Stimulated activated naive B cell treated with anti-CD40 and anti-IgM and Interleukin-4, amounts not matched to agents 10 μg/mL and 1 μg/mL and 100 μg/mL, for 72 hours (primary cell): Measurements from ENCODE around the gene ZYG11A.
"Not testable (repeated sequence)": the region's sequence is repeated elsewhere in the genome, so short reads cannot be mapped to it uniquely, and the experiment has no call there.

Source experiments
- ATAC-seq, 2 donors: fragments of 150-1000 bp; cut with Tn5 transposase; replicated peaks; 2 replicates each; pipeline ENCODE4 v1.10.0; 2021; ENCODE audit warnings: moderate library complexity in 1 of 2
- DNase-seq: peaks from one replicate; pipeline ENCODE4 v3.0.0; 2021
- H3K27ac Mint-ChIP-seq: one replicate; pipeline ENCODE4 v1.8.0; 2022; ENCODE audit warnings: mild to moderate bottlenecking, mixed read lengths
- H3K27me3 Mint-ChIP-seq, 2 donors: one replicate each; pipeline ENCODE4 v1.8.0; 2022; ENCODE audit warnings: mixed read lengths in 2 of 2
- H3K36me3 Mint-ChIP-seq, 2 donors: one replicate each; pipeline ENCODE4 v1.8.0; 2022; ENCODE audit warnings: mixed read lengths in 2 of 2, mild to moderate bottlenecking in 1 of 2
- H3K4me1 Mint-ChIP-seq, 2 donors: one replicate each; pipeline ENCODE4 v1.8.0; 2022; ENCODE audit warnings: mixed read lengths in 2 of 2, mild to moderate bottlenecking in 1 of 2
- H3K4me3 Mint-ChIP-seq, 2 donors: one replicate each; pipeline ENCODE4 v1.8.0; 2022; ENCODE audit warnings: mild to moderate bottlenecking in 2 of 2, mixed read lengths in 2 of 2, moderate library complexity in 1 of 2
- H3K9me3 Mint-ChIP-seq, 2 donors: one replicate each; pipeline ENCODE4 v1.8.0; 2022; ENCODE audit warnings: mixed read lengths in 2 of 2, mild to moderate bottlenecking in 1 of 2

ZYG11A gene

GRCh38 chr1:52842643-52843310 lies at the start of gene ZYG11A:
Gene ZYG11A, plus strand, starts transcription at chr1:52842760. Its CDS starts 124 bp downstream, at chr1:52842884.
- DNase-seq = peak; percentile 67
- peak within 1 kb of the TSS; percentile 31 for H3K27ac Mint-ChIP-seq
- peak; percentile 96 for ATAC-seq
- peaks cover 0 to 1% of the 10 kb centered on the region in 2 donors for H3K36me3 Mint-ChIP-seq
- no peaks in the 10 kb centered on the region for H3K9me3 Mint-ChIP-seq
- H3K4me1 Mint-ChIP-seq = peaks cover 2 to 11% of the 10 kb centered on the region in 2 donors
- H3K27me3 Mint-ChIP-seq = peaks cover 24 to 46% of the 10 kb centered on the region in 2 donors
- H3K4me3 Mint-ChIP-seq = peak within 1 kb of the TSS; percentile 69 to 75

- not testable (repeated sequence) for ATAC-seq, H3K27me3 Mint-ChIP-seq, DNase-seq, H3K4me1 Mint-ChIP-seq, H3K4me3 Mint-ChIP-seq, H3K9me3 Mint-ChIP-seq
- H3K27ac Mint-ChIP-seq = peak overlapping the region; percentile 10
- H3K36me3 Mint-ChIP-seq = peaks cover 11 to 29% of the 10 kb centered on the region in 2 donors
These were observed 48.8 kb upstream of the ZYG11A start for GRCh38 chr1:52793717-52794116.

GRCh38 chr1:52795464-52795863 lies 47.1 kb upstream of the ZYG11A start:
- peaks cover 0 to 2% of the 10 kb centered on the region in 2 donors for H3K4me1 Mint-ChIP-seq
- no peak for ATAC-seq
- no peaks in the 10 kb centered on the region for H3K9me3 Mint-ChIP-seq
- H3K27ac Mint-ChIP-seq = no peak overlapping the region
- no peak for DNase-seq
- H3K36me3 Mint-ChIP-seq = peaks cover 12 to 33% of the 10 kb centered on the region in 2 donors
- H3K4me3 Mint-ChIP-seq = no peak overlapping the region
- H3K27me3 Mint-ChIP-seq = no peaks in the 10 kb centered on the region

GRCh38 chr1:52798331-52798730 lies 44.2 kb upstream of the ZYG11A start:
- Mint-ChIP-seq H3K27ac (no peak overlapping the region), H3K9me3 (no peaks in the 10 kb centered on the region), H3K4me1 (peaks cover 0 to 2% of the 10 kb centered on the region in 2 donors), H3K4me3 (no peak overlapping the region), H3K27me3 (no peaks in the 10 kb centered on the region), H3K36me3 (peaks cover 15 to 31% of the 10 kb centered on the region in 2 donors)
- no peak for DNase-seq
- ATAC-seq = no peak

GRCh38 chr1:52801011-52801410 lies 41.5 kb upstream of the ZYG11A start:
- Mint-ChIP-seq H3K4me1 (no peaks in the 10 kb centered on the region), H3K36me3 (peaks cover 12 to 16% of the 10 kb centered on the region in 2 donors)
- ATAC-seq = no peak

GRCh38 chr1:52804083-52804482 lies 38.5 kb upstream of the ZYG11A start:
- H3K4me3 Mint-ChIP-seq, H3K4me1 Mint-ChIP-seq, H3K27me3 Mint-ChIP-seq, H3K27ac Mint-ChIP-seq, H3K9me3 Mint-ChIP-seq, DNase-seq, ATAC-seq: not testable (repeated sequence)
- H3K36me3 Mint-ChIP-seq = peaks cover 7 to 19% of the 10 kb centered on the region in 2 donors

More at GRCh38 chr1:52801011-52801410, 41.5 kb upstream of the ZYG11A start:
- Mint-ChIP-seq H3K9me3 (no peaks in the 10 kb centered on the region), H3K27me3 (no peaks in the 10 kb centered on the region), H3K4me3 (no peak overlapping the region), H3K27ac (no peak overlapping the region)
- no peak for DNase-seq

GRCh38 chr1:52814465-52814864 lies 28.1 kb upstream of the ZYG11A start:
- Mint-ChIP-seq H3K36me3 (peaks cover 29 to 32% of the 10 kb centered on the region in 2 donors), H3K27ac (no peak overlapping the region), H3K27me3 (no peaks in the 10 kb centered on the region), H3K4me3 (no peak overlapping the region), H3K9me3 (no peaks in the 10 kb centered on the region), H3K4me1 (no peaks in the 10 kb centered on the region)
- ATAC-seq (no peak), DNase-seq (no peak)

GRCh38 chr1:52820830-52821229 lies 21.7 kb upstream of the ZYG11A start:
- H3K4me3 Mint-ChIP-seq, H3K27ac Mint-ChIP-seq, H3K27me3 Mint-ChIP-seq, ATAC-seq, H3K4me1 Mint-ChIP-seq, H3K9me3 Mint-ChIP-seq, DNase-seq: not testable (repeated sequence)
- H3K36me3 Mint-ChIP-seq = peaks cover 9 to 18% of the 10 kb centered on the region in 2 donors

GRCh38 chr1:52825868-52826267 lies 16.7 kb upstream of the ZYG11A start:
- Mint-ChIP-seq H3K27me3 (no peaks in the 10 kb centered on the region), H3K4me3 (no peak overlapping the region), H3K36me3 (peaks cover 0 to 7% of the 10 kb centered on the region in 2 donors), H3K4me1 (no peaks in the 10 kb centered on the region), H3K27ac (no peak overlapping the region), H3K9me3 (no peaks in the 10 kb centered on the region)
- DNase-seq (no peak), ATAC-seq (no peak)

GRCh38 chr1:52834798-52835197 lies 7.8 kb upstream of the ZYG11A start:
- ATAC-seq = no peak
- Mint-ChIP-seq H3K4me1 (no peaks in the 10 kb centered on the region), H3K27ac (peak overlapping the region; percentile 47), H3K27me3 (peaks cover 8 to 13% of the 10 kb centered on the region in 2 donors), H3K36me3 (no peaks in the 10 kb centered on the region), H3K4me3 (no peak overlapping the region), H3K9me3 (no peaks in the 10 kb centered on the region)
- no peak for DNase-seq

GRCh38 chr1:52836035-52836434 lies 6.5 kb upstream of the ZYG11A start:
- no peaks in the 10 kb centered on the region for H3K9me3 Mint-ChIP-seq
- ATAC-seq = no peak

GRCh38 chr1:52839175-52839574 lies 3.4 kb upstream of the ZYG11A start:
- H3K36me3 Mint-ChIP-seq = not testable (repeated sequence)

More at GRCh38 chr1:52836035-52836434, 6.5 kb upstream of the ZYG11A start:
- H3K27ac Mint-ChIP-seq = no peak overlapping the region
- peaks cover 10 to 15% of the 10 kb centered on the region in 2 donors for H3K27me3 Mint-ChIP-seq
- no peak for DNase-seq
- no peak overlapping the region for H3K4me3 Mint-ChIP-seq
- no peaks in the 10 kb centered on the region for H3K4me1 Mint-ChIP-seq
- no peaks in the 10 kb centered on the region for H3K36me3 Mint-ChIP-seq

GRCh38 chr1:52845119-52845518 lies 2.6 kb downstream of the ZYG11A start:
- Mint-ChIP-seq H3K4me1 (peaks cover 2 to 11% of the 10 kb centered on the region in 2 donors), H3K27me3 (peaks cover 29 to 58% of the 10 kb centered on the region in 2 donors), H3K27ac (peak overlapping the region; percentile 25)
- not testable (repeated sequence) for DNase-seq, H3K4me3 Mint-ChIP-seq, ATAC-seq, H3K9me3 Mint-ChIP-seq, H3K36me3 Mint-ChIP-seq

More at GRCh38 chr1:52839175-52839574, 3.4 kb upstream of the ZYG11A start:
- peaks cover 18 to 40% of the 10 kb centered on the region in 2 donors for H3K27me3 Mint-ChIP-seq
- not testable (repeated sequence) for DNase-seq, H3K27ac Mint-ChIP-seq, H3K9me3 Mint-ChIP-seq, ATAC-seq, H3K4me3 Mint-ChIP-seq
- H3K4me1 Mint-ChIP-seq = peaks cover 2 to 11% of the 10 kb centered on the region in 2 donors

GRCh38 chr1:52848423-52848822 lies 5.9 kb downstream of the ZYG11A start:
- peaks cover 0 to 8% of the 10 kb centered on the region in 2 donors for H3K4me1 Mint-ChIP-seq
- ATAC-seq = no peak
- H3K4me3 Mint-ChIP-seq = no peak overlapping the region
- peaks cover 0 to 3% of the 10 kb centered on the region in 2 donors for H3K36me3 Mint-ChIP-seq
- H3K27me3 Mint-ChIP-seq = peaks cover 22 to 51% of the 10 kb centered on the region in 2 donors
- no peak for DNase-seq
- H3K9me3 Mint-ChIP-seq = no peaks in the 10 kb centered on the region
- H3K27ac Mint-ChIP-seq = no peak overlapping the region

GRCh38 chr1:52850951-52851350 lies 8.4 kb downstream of the ZYG11A start:
- Mint-ChIP-seq H3K9me3 (no peaks in the 10 kb centered on the region), H3K27ac (no peak overlapping the region), H3K4me1 (no peaks in the 10 kb centered on the region), H3K36me3 (peaks cover 0 to 2% of the 10 kb centered on the region in 2 donors), H3K4me3 (no peak overlapping the region), H3K27me3 (peaks cover 9 to 32% of the 10 kb centered on the region in 2 donors)
- ATAC-seq (no peak), DNase-seq (no peak)
